Neural crest cell (in vitro differentiated cells): ENCODE results near the gene MYL4. TPM values are rescaled to one million over a fixed set of nuclear protein-coding genes. Genes with fewer than 3 reads are reported as not detected.
"Not testable (repeated sequence)": the region's sequence is repeated elsewhere in the genome, so short reads cannot be mapped to it uniquely, and the experiment has no call there.

ENCODE experiments used
- DNase-seq: peaks from one replicate; pipeline ENCODE4 v3.0.0; 2021; ENCODE audit warnings: low read depth, mixed read lengths, low spot score
- H3K27ac Mint-ChIP-seq: one replicate; pipeline ENCODE4 v1.8.0; 2021; ENCODE audit warnings: mild to moderate bottlenecking, mixed read lengths; ENCODE audit not compliant: unreplicated experiment
- H3K27me3 Mint-ChIP-seq: 2 replicates; pipeline ENCODE4 v1.8.0; 2021; ENCODE audit warnings: low read depth, mild to moderate bottlenecking, mixed read lengths
- H3K36me3 Mint-ChIP-seq: 2 replicates; pipeline ENCODE4 v1.8.0; 2021; ENCODE audit warnings: low read depth, mild to moderate bottlenecking, mixed read lengths
- H3K4me1 Mint-ChIP-seq: 2 replicates; pipeline ENCODE4 v1.8.0; 2021; ENCODE audit warnings: mixed read lengths
- H3K4me3 Mint-ChIP-seq: one replicate; pipeline ENCODE4 v1.8.0; 2021; ENCODE audit warnings: mild to moderate bottlenecking, mixed read lengths
- H3K9me3 Mint-ChIP-seq: 2 replicates; pipeline ENCODE4 v1.8.0; 2021; ENCODE audit warnings: mixed read lengths
- CTCF ChIP-seq: fragments of 200-600 bp; sonication (generic); conservative IDR thresholded peaks from 2 replicates; pipeline ENCODE4 v1.5.0; 2021; ENCODE audit warnings: antibody characterized with exemption, mild to moderate bottlenecking
- long read RNA-seq: library from polyadenylated mRNA; unstranded; transcript quantifications from one replicate; pipeline ENCODE4 v2.0.0, GENCODE V29; 2020
- total RNA-seq: library from RNA; stranded (reverse); gene quantifications from 2 replicates; pipeline ENCODE4 v1.2.1, GENCODE V29; 2021

MYL4 gene
- total RNA-seq: not detected in 2 replicates
- long read RNA-seq: 0 reads

GRCh38 chr17:47208744-47209488 is at the start of gene MYL4:
TSS of gene MYL4 (plus strand) at chr17:47209348. CDS start at chr17:47209423, 75 bp downstream.
- no peak within 1 kb of the TSS for H3K27ac Mint-ChIP-seq
- peaks cover 7% of the 10 kb centered on the region for H3K4me1 Mint-ChIP-seq
- TF ChIP-seq CTCF: no peak
- no peaks in the 10 kb centered on the region for H3K36me3 Mint-ChIP-seq
- no peak within 1 kb of the TSS for H3K4me3 Mint-ChIP-seq
- DNase-seq: no peak
- H3K9me3 Mint-ChIP-seq: no peaks in the 10 kb centered on the region
- H3K27me3 Mint-ChIP-seq: peaks cover 4% of the 10 kb centered on the region

DNA sequence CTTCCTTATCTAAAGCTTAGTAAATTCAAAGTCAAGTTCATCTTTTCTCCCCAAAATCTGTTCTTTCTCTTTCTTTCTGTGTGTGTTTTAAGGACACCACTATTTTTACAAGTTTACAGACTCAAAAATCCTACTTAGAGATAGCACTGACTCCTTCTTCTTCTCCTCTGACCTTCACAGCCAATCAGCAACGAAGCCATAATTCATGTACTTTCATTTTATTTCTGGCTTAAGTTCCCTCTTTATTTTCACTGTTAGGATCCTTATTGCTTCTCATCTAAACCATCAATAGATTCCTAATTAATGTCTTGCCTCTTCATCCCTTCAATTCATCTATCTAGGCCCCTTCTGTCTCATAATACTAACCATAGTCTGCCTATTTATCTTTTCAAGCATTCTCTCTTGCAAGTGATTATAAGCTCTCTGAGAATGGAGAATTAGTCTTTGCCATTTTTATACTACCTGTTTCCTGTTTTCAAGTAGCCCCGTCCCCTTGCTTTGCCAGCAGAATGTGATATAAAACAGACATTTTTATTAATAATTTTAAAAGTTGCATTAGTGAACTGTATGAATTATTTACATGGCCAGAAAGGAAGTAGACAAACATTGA is 47.0 kb upstream of the MYL4 start:
- Mint-ChIP-seq H3K9me3 (no peaks in the 10 kb centered on the region), H3K27ac (no peak overlapping the region), H3K4me3 (no peak overlapping the region), H3K36me3 (peaks cover 5% of the 10 kb centered on the region), H3K27me3 (no peaks in the 10 kb centered on the region), H3K4me1 (no peaks in the 10 kb centered on the region)
- no peak for DNase-seq
- TF ChIP-seq CTCF: no peak

- no peak for TF ChIP-seq CTCF
- Mint-ChIP-seq H3K4me3 (no peak overlapping the region), H3K4me1 (no peaks in the 10 kb centered on the region), H3K9me3 (no peaks in the 10 kb centered on the region), H3K27me3 (no peaks in the 10 kb centered on the region), H3K27ac (no peak overlapping the region), H3K36me3 (peaks cover 12% of the 10 kb centered on the region)
- DNase-seq: no peak
Observed at GRCh38 chr17:47164263-47164662, 44.9 kb upstream of the MYL4 start.

DNA sequence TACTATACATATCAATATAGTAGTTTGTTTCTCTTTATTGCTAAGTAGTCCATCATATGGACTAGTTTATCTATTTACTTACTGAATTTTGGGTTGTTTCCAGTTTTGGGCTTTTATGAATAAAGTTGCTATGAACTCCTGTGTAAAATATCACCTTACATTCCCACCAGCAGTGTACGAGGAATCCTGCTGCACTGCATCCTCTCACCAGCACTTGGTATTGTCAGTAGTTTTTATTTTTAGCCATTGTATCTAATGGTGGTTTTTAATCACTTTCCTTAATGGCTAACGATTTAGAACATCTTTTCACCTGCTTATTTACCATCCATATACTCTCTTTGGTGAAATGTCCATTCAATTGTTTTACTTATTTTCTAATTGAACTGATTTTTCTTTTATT is 44.0 kb upstream of the MYL4 start:
- Mint-ChIP-seq H3K9me3 (no peaks in the 10 kb centered on the region), H3K4me1 (no peaks in the 10 kb centered on the region), H3K36me3 (peaks cover 12% of the 10 kb centered on the region), H3K27me3 (no peaks in the 10 kb centered on the region), H3K27ac (no peak overlapping the region), H3K4me3 (no peak overlapping the region)
- DNase-seq: no peak
- TF ChIP-seq CTCF: no peak

DNA sequence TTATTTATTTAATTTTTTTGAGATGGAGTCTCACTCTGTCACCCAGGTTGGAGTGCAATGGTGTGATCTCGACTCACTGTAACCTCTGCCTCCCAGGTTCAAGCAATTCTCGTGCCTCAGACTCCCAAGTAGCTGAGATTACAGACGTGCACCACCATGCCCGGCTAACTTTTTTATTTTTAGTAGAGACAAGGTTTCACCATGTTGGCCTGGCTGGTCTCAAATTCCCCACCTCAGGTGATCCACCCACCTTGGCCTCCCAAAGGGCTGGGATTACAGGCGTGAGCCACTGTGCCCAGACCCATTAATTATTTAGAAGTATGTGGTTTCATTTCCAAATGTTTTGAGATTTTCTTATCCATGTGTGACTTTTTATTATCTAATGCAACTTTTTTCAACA is 42.3 kb upstream of the MYL4 start:
- H3K4me1 Mint-ChIP-seq, H3K27ac Mint-ChIP-seq, DNase-seq, H3K9me3 Mint-ChIP-seq, H3K27me3 Mint-ChIP-seq, H3K4me3 Mint-ChIP-seq: not testable (repeated sequence)
- peaks cover 12% of the 10 kb centered on the region for H3K36me3 Mint-ChIP-seq

DNA sequence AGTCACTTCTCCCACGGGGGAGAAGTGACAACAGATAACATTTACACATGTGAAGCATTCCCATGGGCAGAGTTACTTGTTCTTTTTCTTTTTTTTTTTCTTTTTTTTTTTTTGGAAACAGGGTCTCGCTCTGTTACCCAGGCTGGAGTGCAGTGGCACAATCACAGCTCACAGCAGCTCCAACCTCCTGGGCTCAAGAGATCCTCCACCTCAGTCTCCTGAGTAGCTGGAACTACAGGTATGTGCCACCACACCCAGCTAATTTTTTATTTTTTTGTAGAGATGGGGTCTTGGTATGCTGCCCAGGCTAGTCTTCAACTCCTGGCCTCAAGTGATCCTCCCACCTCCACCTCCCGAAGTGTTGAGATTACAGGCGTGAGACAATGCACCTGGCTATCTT is 40.3 kb upstream of the MYL4 start:
- H3K27ac Mint-ChIP-seq, H3K4me1 Mint-ChIP-seq, H3K36me3 Mint-ChIP-seq, H3K4me3 Mint-ChIP-seq, H3K9me3 Mint-ChIP-seq, H3K27me3 Mint-ChIP-seq, DNase-seq: not testable (repeated sequence)
